HEK293 (cell line): Measurements from ENCODE around the gene GAS5.

Experiments
- CTCF ChIA-PET: fragments of 350-600 bp; formaldehyde crosslinking; extraction: SDS; loops from one replicate; lab custom pipeline; 2021; ENCODE audit warnings: antibody characterized with exemption; lab: Yijun Ruan, JAX
- POLR2A ChIA-PET: fragments of 300-600 bp; formaldehyde crosslinking; extraction: SDS; loops from one replicate; lab custom pipeline; 2020; ENCODE audit warnings: antibody characterized with exemption, inconsistent platforms; lab: Yijun Ruan, JAX
- H3K27ac ChIP-seq: fragments of 200-500 bp; sonication (Bioruptor generic); 2 replicates; pipeline ENCODE4 v1.5.1; 2014; ENCODE audit warnings: low read depth, low read length, control low read depth, inconsistent platforms; ENCODE audit errors: extremely low read depth
- H3K36me3 ChIP-seq, 2 experiments: fragments of 200-500 bp in 1 of 2; sonication (Bioruptor generic) in 1 of 2; 1 replicate in 1 of 2; 2 replicates in 1 of 2; pipeline ENCODE4 v1.5.1; 2014 to 2017; ENCODE audit warnings: inconsistent platforms in 2 of 2, low read length in 2 of 2; ENCODE audit not compliant: control insufficient read depth in 2 of 2, insufficient read depth in 1 of 2
- H3K4me1 ChIP-seq: fragments of 200-500 bp; sonication (Bioruptor generic); 2 replicates; pipeline ENCODE4 v1.5.1; 2014; ENCODE audit warnings: mild to moderate bottlenecking, low read length, inconsistent platforms; ENCODE audit not compliant: control insufficient read depth, insufficient read depth
- H3K4me3 ChIP-seq: 2 replicates; pipeline ENCODE4 v1.5.1; 2011; ENCODE audit warnings: low read depth, mild to moderate bottlenecking, control low read depth, low read length, moderate library complexity
- H3K9me3 ChIP-seq: fragments of 200-500 bp; sonication (Bioruptor generic); 2 replicates; pipeline ENCODE4 v1.5.1; 2014; ENCODE audit warnings: low read depth, low read length, inconsistent platforms; ENCODE audit not compliant: control insufficient read depth, insufficient read depth
- EGR2 ChIP-seq: fragments of 450-650 bp; formaldehyde crosslinking; IDR thresholded peaks from 2 replicates; pipeline ENCODE4 v1.5.1; 2016; ENCODE audit warnings: low read depth, missing biosample characterization, missing genetic modification characterization
- HIC1 ChIP-seq: fragments of 450-650 bp; formaldehyde crosslinking; IDR thresholded peaks from 2 replicates; pipeline ENCODE4 v1.5.1; 2016; ENCODE audit warnings: missing biosample characterization, missing genetic modification characterization
- HOXA7 ChIP-seq: sonication (generic); formaldehyde crosslinking; IDR thresholded peaks from 2 replicates; pipeline ENCODE4 v1.8.1; 2022; ENCODE audit warnings: missing genetic modification reagents, borderline replicate concordance
- KLF10 ChIP-seq: fragments of 450-650 bp; IDR thresholded peaks from 2 replicates; pipeline ENCODE4 v1.5.1; 2018; ENCODE audit warnings: missing biosample characterization, mild to moderate bottlenecking, missing genetic modification characterization
- SP3 ChIP-seq: fragments of 450-650 bp; formaldehyde crosslinking; IDR thresholded peaks from 2 replicates; pipeline ENCODE4 v1.5.1; 2016; ENCODE audit warnings: missing biosample characterization, missing genetic modification characterization
- SP7 ChIP-seq: fragments of 450-650 bp; formaldehyde crosslinking; IDR thresholded peaks from 2 replicates; pipeline ENCODE4 v1.5.1; 2016; ENCODE audit warnings: missing biosample characterization, missing genetic modification characterization
- TSHZ1 ChIP-seq: fragments of 450-650 bp; formaldehyde crosslinking; IDR thresholded peaks from 2 replicates; pipeline ENCODE4 v1.5.1; 2016; ENCODE audit warnings: missing biosample characterization, missing genetic modification characterization, borderline replicate concordance
- WT1 ChIP-seq: fragments of 450-650 bp; formaldehyde crosslinking; IDR thresholded peaks from 2 replicates; pipeline ENCODE4 v1.5.1; 2016; ENCODE audit warnings: missing biosample characterization, missing genetic modification characterization
- ZBTB21 ChIP-seq: fragments of 450-650 bp; formaldehyde crosslinking; IDR thresholded peaks from 2 replicates; pipeline ENCODE4 v1.5.1; 2017; ENCODE audit warnings: missing biosample characterization, missing genetic modification characterization
- ZFP69B ChIP-seq: fragments of 450-650 bp; formaldehyde crosslinking; IDR thresholded peaks from 2 replicates; pipeline ENCODE4 v1.5.1; 2016; ENCODE audit warnings: missing biosample characterization, missing genetic modification characterization
- ZNF155 ChIP-seq: fragments of 450-650 bp; formaldehyde crosslinking; IDR thresholded peaks from 2 replicates; pipeline ENCODE4 v1.5.1; 2016; ENCODE audit warnings: missing biosample characterization, missing genetic modification characterization
- ZNF221 ChIP-seq: fragments of 450-650 bp; formaldehyde crosslinking; IDR thresholded peaks from 2 replicates; pipeline ENCODE4 v1.5.1; 2017; ENCODE audit warnings: missing biosample characterization, missing genetic modification characterization, borderline replicate concordance
- ZNF248 ChIP-seq: fragments of 450-650 bp; formaldehyde crosslinking; IDR thresholded peaks from 2 replicates; pipeline ENCODE4 v1.5.1; 2017; ENCODE audit warnings: missing biosample characterization, missing genetic modification characterization
- ZNF302 ChIP-seq: fragments of 450-650 bp; formaldehyde crosslinking; IDR thresholded peaks from 2 replicates; pipeline ENCODE4 v1.5.1; 2016; ENCODE audit warnings: missing biosample characterization, missing genetic modification characterization, low read depth
- ZNF341 ChIP-seq: fragments of 450-650 bp; formaldehyde crosslinking; IDR thresholded peaks from 2 replicates; pipeline ENCODE4; 2016; ENCODE audit warnings: low read depth, missing biosample characterization, missing genetic modification characterization
- ZNF366 ChIP-seq: fragments of 450-650 bp; formaldehyde crosslinking; conservative IDR thresholded peaks from 2 replicates; pipeline ENCODE4 v1.5.1; 2016; ENCODE audit warnings: missing biosample characterization, missing genetic modification characterization
- ZNF394 ChIP-seq: fragments of 450-650 bp; formaldehyde crosslinking; IDR thresholded peaks from 2 replicates; pipeline ENCODE4 v1.5.1; 2016; ENCODE audit warnings: missing biosample characterization, missing genetic modification characterization, mild to moderate bottlenecking, moderate library complexity, borderline replicate concordance
- ZNF433 ChIP-seq: fragments of 450-650 bp; formaldehyde crosslinking; IDR thresholded peaks from 2 replicates; pipeline ENCODE4 v1.5.1; 2016; ENCODE audit warnings: missing biosample characterization, missing genetic modification characterization, low read depth
- ZNF514 ChIP-seq: fragments of 450-650 bp; formaldehyde crosslinking; IDR thresholded peaks from 2 replicates; pipeline ENCODE4 v1.5.1; 2016; ENCODE audit warnings: missing biosample characterization, missing genetic modification characterization
- ZNF558 ChIP-seq: fragments of 450-650 bp; formaldehyde crosslinking; IDR thresholded peaks from 2 replicates; pipeline ENCODE4 v1.5.1; 2016; ENCODE audit warnings: missing biosample characterization, missing genetic modification characterization
- ZNF629 ChIP-seq: fragments of 450-650 bp; formaldehyde crosslinking; IDR thresholded peaks from 2 replicates; pipeline ENCODE4 v1.5.1; 2017; ENCODE audit warnings: missing biosample characterization, missing genetic modification characterization
- ZNF792 ChIP-seq: fragments of 450-650 bp; formaldehyde crosslinking; IDR thresholded peaks from 2 replicates; pipeline ENCODE4 v1.5.1; 2016; ENCODE audit warnings: missing biosample characterization, missing genetic modification characterization
- TF ChIP-seq, protein P1 (sequence below): fragments of 450-650 bp; formaldehyde crosslinking; IDR thresholded peaks from 2 replicates; pipeline ENCODE4 v1.5.1; 2016; ENCODE audit warnings: missing biosample characterization, missing genetic modification characterization, low read depth
- TF ChIP-seq, protein P2 (sequence below): fragments of 450-650 bp; formaldehyde crosslinking; IDR thresholded peaks from 2 replicates; pipeline ENCODE4 v1.5.1; 2016; ENCODE audit warnings: missing biosample characterization, missing genetic modification characterization
- TF ChIP-seq, protein P3 (sequence below): fragments of 450-650 bp; formaldehyde crosslinking; IDR thresholded peaks from 2 replicates; pipeline ENCODE4 v1.5.1; 2016; ENCODE audit warnings: missing biosample characterization, missing genetic modification characterization

Gene GAS5

GRCh38 chr1:173864179-173864867 is 3.5 kb downstream of the GAS5 start:
- no peaks in the 10 kb centered on the region for H3K9me3 ChIP-seq
- peaks cover 22 to 71% of the 10 kb centered on the region in 2 experiments for H3K36me3 ChIP-seq
- CTCF ChIA-PET, result interaction anchor here (0.8 to 1.1 kb wide), 2 partner anchors 13 to 51 kb away, joined by 3 to 4 read pairs; no protein-coding TSS in a partner anchor
- H3K27ac ChIP-seq, result no peak overlapping the region
- no peaks in the 10 kb centered on the region for H3K4me1 ChIP-seq
- no peak overlapping the region for H3K4me3 ChIP-seq
- POLR2A ChIA-PET, result interaction anchor here (0.6 kb wide), 1 partner anchor 130 kb away, joined by 5 read pairs; no protein-coding TSS in a partner anchor
- TF ChIP-seq ZNF302 (tag by site-specific recombination), result no peak
- TF ChIP-seq ZNF221 (tag by site-specific recombination), result no peak
- peak; percentile 49; the same call in 1 of the 2 replicates for TF ChIP-seq ZNF558 (tag by site-specific recombination)
- peak; percentile 80 for TF ChIP-seq ZBTB21 (tag by site-specific recombination)
- TF ChIP-seq ZNF366 (tag by site-specific recombination), result peak; percentile 85
- TF ChIP-seq TSHZ1 (tag by site-specific recombination), result peak; percentile 82
- TF ChIP-seq ZNF514 (tag by site-specific recombination), result no peak
- peak; percentile 55; the same call in 1 of the 2 replicates for TF ChIP-seq KLF10 (tag by site-specific recombination)
- TF ChIP-seq ZNF155 (tag by site-specific recombination), result no peak
- no peak for TF ChIP-seq ZNF248 (tag by site-specific recombination)
- TF ChIP-seq, protein P1, sequence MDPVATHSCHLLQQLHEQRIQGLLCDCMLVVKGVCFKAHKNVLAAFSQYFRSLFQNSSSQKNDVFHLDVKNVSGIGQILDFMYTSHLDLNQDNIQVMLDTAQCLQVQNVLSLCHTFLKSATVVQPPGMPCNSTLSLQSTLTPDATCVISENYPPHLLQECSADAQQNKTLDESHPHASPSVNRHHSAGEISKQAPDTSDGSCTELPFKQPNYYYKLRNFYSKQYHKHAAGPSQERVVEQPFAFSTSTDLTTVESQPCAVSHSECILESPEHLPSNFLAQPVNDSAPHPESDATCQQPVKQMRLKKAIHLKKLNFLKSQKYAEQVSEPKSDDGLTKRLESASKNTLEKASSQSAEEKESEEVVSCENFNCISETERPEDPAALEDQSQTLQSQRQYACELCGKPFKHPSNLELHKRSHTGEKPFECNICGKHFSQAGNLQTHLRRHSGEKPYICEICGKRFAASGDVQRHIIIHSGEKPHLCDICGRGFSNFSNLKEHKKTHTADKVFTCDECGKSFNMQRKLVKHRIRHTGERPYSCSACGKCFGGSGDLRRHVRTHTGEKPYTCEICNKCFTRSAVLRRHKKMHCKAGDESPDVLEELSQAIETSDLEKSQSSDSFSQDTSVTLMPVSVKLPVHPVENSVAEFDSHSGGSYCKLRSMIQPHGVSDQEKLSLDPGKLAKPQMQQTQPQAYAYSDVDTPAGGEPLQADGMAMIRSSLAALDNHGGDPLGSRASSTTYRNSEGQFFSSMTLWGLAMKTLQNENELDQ, result no peak
- TF ChIP-seq ZNF629 (tag by site-specific recombination), result peak; percentile 97
- no peak for TF ChIP-seq ZNF792 (tag by site-specific recombination)
- peak; percentile 9; the same call in 1 of the 2 replicates for TF ChIP-seq WT1 (tag by site-specific recombination)
- TF ChIP-seq ZNF433 (tag by site-specific recombination), result no peak
- TF ChIP-seq SP7 (tag by site-specific recombination), result peak; percentile 77
- TF ChIP-seq ZNF341 (tag by site-specific recombination), result no peak
- no peak for TF ChIP-seq EGR2
- TF ChIP-seq SP3 (tag by site-specific recombination), result no peak
- peak; percentile 53; the same call in 1 of the 2 replicates for TF ChIP-seq ZNF394 (tag by site-specific recombination)
- TF ChIP-seq, protein P2, sequence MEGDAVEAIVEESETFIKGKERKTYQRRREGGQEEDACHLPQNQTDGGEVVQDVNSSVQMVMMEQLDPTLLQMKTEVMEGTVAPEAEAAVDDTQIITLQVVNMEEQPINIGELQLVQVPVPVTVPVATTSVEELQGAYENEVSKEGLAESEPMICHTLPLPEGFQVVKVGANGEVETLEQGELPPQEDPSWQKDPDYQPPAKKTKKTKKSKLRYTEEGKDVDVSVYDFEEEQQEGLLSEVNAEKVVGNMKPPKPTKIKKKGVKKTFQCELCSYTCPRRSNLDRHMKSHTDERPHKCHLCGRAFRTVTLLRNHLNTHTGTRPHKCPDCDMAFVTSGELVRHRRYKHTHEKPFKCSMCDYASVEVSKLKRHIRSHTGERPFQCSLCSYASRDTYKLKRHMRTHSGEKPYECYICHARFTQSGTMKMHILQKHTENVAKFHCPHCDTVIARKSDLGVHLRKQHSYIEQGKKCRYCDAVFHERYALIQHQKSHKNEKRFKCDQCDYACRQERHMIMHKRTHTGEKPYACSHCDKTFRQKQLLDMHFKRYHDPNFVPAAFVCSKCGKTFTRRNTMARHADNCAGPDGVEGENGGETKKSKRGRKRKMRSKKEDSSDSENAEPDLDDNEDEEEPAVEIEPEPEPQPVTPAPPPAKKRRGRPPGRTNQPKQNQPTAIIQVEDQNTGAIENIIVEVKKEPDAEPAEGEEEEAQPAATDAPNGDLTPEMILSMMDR (tag by site-specific recombination), result no peak
- TF ChIP-seq HOXA7 (CRISPR knock-in tag), result no peak
- TF ChIP-seq HIC1 (tag by site-specific recombination), result peak; percentile 25; the same call in 1 of the 2 replicates
- peak; percentile 72; the same call in 1 of the 2 replicates for TF ChIP-seq ZFP69B (tag by site-specific recombination)
- TF ChIP-seq, protein P3, sequence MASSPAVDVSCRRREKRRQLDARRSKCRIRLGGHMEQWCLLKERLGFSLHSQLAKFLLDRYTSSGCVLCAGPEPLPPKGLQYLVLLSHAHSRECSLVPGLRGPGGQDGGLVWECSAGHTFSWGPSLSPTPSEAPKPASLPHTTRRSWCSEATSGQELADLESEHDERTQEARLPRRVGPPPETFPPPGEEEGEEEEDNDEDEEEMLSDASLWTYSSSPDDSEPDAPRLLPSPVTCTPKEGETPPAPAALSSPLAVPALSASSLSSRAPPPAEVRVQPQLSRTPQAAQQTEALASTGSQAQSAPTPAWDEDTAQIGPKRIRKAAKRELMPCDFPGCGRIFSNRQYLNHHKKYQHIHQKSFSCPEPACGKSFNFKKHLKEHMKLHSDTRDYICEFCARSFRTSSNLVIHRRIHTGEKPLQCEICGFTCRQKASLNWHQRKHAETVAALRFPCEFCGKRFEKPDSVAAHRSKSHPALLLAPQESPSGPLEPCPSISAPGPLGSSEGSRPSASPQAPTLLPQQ, result peak; percentile 66
